T-helper 1 cell treated with Interleukin-12 subunit alpha and Interleukin-12 subunit beta and Interleukin-4 antibody, amounts not matched to agents 30 μg/mL and 1 μg/mL, for 36 hours (primary cell): Measurements from ENCODE around the gene NUPR1.
"Not testable (repeated sequence)": the region's sequence is repeated elsewhere in the genome, so short reads cannot be mapped to it uniquely, and the experiment has no call there.

Experiments used
- H3K27ac Mint-ChIP-seq: one replicate; pipeline ENCODE4 v1.8.0; 2021; ENCODE audit warnings: mild to moderate bottlenecking, mixed read lengths
- H3K27me3 Mint-ChIP-seq: one replicate; pipeline ENCODE4 v1.8.0; 2021; ENCODE audit warnings: low read depth, mixed read lengths
- H3K36me3 Mint-ChIP-seq: one replicate; pipeline ENCODE4 v1.8.0; 2021; ENCODE audit warnings: low read depth, mixed read lengths
- H3K4me1 Mint-ChIP-seq: one replicate; pipeline ENCODE4 v1.8.0; 2021; ENCODE audit warnings: low read depth, mixed read lengths
- H3K4me3 Mint-ChIP-seq: one replicate; pipeline ENCODE4 v1.8.0; 2021; ENCODE audit warnings: mild to moderate bottlenecking, moderate library complexity, mixed read lengths
- H3K9me3 Mint-ChIP-seq: one replicate; pipeline ENCODE4 v1.8.0; 2021; ENCODE audit warnings: mixed read lengths

NUPR1 gene

DNA sequence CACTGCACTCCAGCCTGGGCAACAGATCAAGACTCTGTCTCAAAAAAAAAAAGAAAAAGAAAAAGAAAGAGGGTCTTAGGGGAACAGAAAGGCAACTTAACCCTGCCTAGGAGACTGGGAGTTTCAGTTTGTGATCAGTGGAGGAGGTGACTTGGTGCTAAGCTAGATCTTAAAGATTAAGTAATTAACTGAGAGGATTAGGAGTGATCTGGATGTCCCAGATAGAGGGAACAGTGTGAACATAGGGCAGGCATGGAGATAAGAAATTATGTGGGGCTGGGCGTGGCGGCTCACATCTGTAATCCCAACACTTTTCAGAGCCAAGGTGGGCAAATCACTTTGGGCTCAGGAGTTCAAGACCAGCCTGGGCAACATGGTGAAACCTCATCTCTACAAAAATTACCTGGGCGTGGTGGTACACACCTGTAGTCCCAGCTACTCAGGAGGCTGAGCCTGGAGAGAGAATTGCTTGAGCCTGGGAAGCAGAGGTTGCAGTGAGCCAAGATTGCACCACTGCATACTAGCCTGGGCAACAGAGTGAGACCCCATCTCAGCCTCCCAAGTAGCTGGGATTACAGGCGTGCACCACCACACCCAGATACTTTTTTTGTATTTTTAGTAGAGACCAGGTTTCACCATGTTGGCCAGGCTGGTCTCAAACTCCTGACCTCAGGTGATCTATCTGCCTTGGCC lies 27.6 kb upstream of the NUPR1 start:
- Mint-ChIP-seq H3K36me3 (peaks cover 15% of the 10 kb centered on the region), H3K9me3 (peaks cover 14% of the 10 kb centered on the region)
- not testable (repeated sequence) for H3K4me3 Mint-ChIP-seq, H3K27me3 Mint-ChIP-seq, H3K4me1 Mint-ChIP-seq, H3K27ac Mint-ChIP-seq

DNA sequence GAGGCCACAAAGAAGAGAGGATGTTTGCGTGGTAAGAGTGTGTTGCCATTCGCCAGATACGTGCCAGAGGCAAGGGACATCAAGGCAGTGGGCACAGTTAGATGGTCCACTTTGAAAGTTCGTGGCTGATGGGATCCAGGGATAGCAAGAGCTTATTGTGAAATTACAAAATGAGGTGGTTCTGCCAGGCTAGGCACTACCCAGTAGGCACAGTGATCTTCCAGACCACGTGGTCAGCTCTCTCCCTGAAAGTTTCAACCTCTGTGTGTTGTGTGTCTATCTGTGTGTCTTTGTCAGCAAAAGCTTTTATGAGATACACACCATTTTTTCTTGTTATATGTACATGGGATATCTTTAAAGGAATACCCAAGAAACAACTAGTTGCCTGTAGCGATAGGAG lies 24.4 kb upstream of the NUPR1 start:
- no peak overlapping the region for H3K4me3 Mint-ChIP-seq
- peaks cover 7% of the 10 kb centered on the region for H3K4me1 Mint-ChIP-seq
- H3K27ac Mint-ChIP-seq = no peak overlapping the region
- peaks cover 27% of the 10 kb centered on the region for H3K36me3 Mint-ChIP-seq
- H3K9me3 Mint-ChIP-seq = peaks cover 14% of the 10 kb centered on the region
- H3K27me3 Mint-ChIP-seq = no peaks in the 10 kb centered on the region

DNA sequence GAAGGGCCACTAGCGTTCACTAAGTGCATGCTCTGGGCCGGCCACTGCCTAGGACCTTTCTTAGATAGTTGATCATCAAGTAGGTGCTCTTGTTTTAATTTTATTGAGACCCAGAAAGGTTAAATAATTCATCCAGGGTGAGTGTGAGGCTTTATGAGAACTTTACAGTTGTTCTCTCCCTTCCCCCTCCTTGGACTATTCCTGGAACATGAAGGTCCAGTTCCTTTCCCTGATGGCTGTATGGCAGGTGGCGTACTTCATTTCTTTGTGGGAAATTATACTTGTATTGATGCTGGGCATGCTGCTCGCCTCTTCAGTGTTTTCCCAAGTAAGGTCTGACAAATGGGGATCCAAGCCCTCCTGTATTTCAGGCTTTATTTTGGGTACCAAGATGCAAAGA lies 23.4 kb upstream of the NUPR1 start:
- Mint-ChIP-seq H3K27ac (no peak overlapping the region), H3K4me3 (no peak overlapping the region)

DNA sequence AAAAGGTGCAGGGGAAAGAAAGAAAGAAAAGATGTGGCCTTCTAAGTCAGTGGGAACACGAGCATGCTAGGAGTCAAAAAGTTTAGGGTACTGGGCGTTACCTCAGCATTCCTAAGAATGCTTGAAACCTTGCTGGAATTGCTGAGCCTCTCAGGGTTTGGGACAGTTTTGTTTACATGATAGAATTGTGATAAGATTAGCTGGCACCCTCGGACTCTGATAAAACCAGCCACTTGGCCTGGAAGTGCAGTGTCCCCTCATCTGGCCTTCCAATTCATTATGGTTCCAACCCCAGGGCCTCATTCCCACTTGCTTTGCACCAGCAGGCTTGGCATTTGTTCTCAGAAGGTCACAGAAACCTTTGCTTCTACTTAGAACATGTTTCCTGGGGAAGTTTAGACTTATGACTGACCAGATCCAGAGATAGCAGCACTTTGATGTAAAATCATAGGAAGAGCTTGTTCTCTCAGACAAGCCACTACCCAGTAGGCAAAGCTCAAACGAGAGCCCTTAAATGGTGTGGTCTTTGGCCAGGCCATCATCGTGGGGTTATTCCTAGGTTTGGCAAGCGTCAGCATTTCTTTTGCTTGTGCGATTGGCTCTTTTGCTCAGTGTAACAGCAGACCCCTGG lies 22.9 kb upstream of the NUPR1 start:
- peaks cover 11% of the 10 kb centered on the region for H3K4me1 Mint-ChIP-seq
- no peak overlapping the region for H3K4me3 Mint-ChIP-seq
- H3K27ac Mint-ChIP-seq = no peak overlapping the region
- peaks cover 24% of the 10 kb centered on the region for H3K36me3 Mint-ChIP-seq
- no peaks in the 10 kb centered on the region for H3K27me3 Mint-ChIP-seq
- H3K9me3 Mint-ChIP-seq = peaks cover 6% of the 10 kb centered on the region

More for the DNA sequence above, 23.4 kb upstream of the NUPR1 start:
- no peaks in the 10 kb centered on the region for H3K27me3 Mint-ChIP-seq
- H3K4me1 Mint-ChIP-seq = peaks cover 10% of the 10 kb centered on the region
- peaks cover 8% of the 10 kb centered on the region for H3K9me3 Mint-ChIP-seq
- H3K36me3 Mint-ChIP-seq = peaks cover 25% of the 10 kb centered on the region

DNA sequence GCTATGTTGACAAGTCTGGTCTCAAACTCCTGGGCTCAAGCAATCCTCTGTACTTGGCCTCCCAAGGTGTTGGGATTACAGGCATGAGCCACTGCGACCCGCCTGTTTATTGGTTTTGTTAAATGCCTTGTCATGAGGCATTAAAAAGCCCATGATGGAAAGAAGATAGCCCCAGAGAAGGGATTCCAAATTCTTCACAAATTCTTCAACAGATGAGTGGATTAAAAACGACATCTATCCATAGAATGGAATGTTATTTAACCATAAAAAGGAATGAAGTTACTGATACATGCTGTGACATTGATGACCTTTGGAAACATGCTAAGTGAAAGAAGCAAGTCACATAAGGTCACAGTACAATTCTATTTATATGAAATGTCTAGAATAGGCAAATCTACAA lies 19.7 kb upstream of the NUPR1 start:
- Mint-ChIP-seq H3K27me3 (no peaks in the 10 kb centered on the region), H3K4me3 (no peak overlapping the region), H3K9me3 (no peaks in the 10 kb centered on the region), H3K27ac (no peak overlapping the region), H3K36me3 (peaks cover 20% of the 10 kb centered on the region), H3K4me1 (peaks cover 24% of the 10 kb centered on the region)

DNA sequence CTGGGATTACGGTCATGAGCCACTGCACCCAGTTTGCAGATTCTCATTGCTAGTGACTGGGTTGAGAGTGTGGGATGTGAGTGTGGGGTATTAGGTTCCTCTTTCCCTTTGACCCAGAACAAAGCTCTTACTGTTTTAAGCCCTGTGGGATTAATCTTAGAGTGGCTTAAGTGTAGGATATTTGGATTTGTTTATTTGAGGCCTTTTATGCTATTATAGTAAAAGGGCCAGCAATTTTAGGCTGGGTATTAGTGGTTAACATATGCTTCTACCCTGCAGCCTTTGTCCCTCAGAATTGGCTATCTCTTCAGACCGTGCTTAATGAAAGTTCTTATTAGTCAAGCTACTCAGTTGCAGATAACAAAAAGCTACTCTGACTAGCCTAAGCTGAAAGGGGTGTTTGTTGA lies 18.1 kb upstream of the NUPR1 start:
- H3K4me1 Mint-ChIP-seq = peaks cover 25% of the 10 kb centered on the region
- no peaks in the 10 kb centered on the region for H3K27me3 Mint-ChIP-seq
- H3K27ac Mint-ChIP-seq = no peak overlapping the region
- H3K4me3 Mint-ChIP-seq = no peak overlapping the region
- H3K36me3 Mint-ChIP-seq = peaks cover 20% of the 10 kb centered on the region
- no peaks in the 10 kb centered on the region for H3K9me3 Mint-ChIP-seq

DNA sequence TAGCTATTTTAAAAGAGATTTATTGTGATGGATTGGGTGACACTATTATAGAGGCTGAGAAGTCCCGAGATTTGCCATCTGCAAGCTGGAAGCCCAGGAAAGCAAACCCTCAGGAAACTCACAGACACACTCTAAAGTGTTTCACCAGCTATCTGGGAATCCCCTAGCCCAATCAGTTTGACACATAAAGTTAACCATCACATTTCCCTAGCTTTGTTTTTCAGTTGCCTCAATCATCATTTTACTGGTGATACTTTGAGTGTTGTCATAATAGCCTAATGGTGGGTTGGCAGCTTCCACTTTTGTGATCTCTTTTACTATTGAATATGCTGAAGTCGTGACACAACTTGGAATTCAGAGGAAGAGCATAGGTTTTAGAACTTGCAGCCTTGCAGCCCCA lies 16.8 kb upstream of the NUPR1 start:
- H3K4me3 Mint-ChIP-seq = peak overlapping the region; percentile 46
- no peaks in the 10 kb centered on the region for H3K27me3 Mint-ChIP-seq
- H3K36me3 Mint-ChIP-seq = peaks cover 20% of the 10 kb centered on the region
- no peaks in the 10 kb centered on the region for H3K9me3 Mint-ChIP-seq
- H3K4me1 Mint-ChIP-seq = peaks cover 25% of the 10 kb centered on the region
- peak overlapping the region; percentile 13 for H3K27ac Mint-ChIP-seq

DNA sequence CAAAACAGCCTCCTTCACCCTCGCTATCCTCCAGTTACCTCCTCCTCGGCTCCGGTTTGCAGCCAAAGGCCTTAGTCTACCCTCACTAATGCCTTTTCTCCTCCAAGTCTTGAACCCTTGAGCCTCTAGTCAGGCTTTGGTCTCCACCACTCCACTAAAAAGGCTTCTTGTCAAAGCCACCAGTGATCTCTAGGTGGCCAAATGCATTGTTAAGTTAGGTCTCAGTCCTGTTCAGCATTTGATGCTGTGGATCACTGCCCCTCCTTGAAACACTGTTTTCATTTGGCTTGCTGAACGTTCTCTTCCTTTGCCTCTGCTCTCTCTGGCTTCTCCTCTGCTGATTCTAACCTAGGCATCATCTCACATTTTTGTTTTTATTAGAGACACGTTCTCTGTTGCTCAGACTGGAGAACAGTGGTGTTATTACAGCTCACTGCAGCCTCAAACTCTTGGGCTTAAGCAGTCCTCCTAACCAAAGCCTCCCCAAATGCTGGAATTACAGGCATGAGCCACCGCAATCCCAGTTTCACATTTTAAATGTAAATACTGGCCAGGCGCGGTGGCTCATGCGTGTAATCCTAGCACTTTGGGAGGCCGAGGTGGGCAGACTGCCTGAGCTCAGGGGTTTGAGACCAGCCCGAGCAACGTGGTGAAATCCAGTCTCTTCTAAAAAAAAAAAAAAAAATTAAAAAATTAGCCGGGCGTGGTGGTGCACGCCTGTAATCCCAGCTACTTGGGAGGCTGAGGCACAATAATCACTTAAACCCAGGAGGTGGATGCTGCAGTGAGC lies 16.1 kb upstream of the NUPR1 start:
- Mint-ChIP-seq H3K27me3 (no peaks in the 10 kb centered on the region), H3K4me1 (peaks cover 24% of the 10 kb centered on the region), H3K36me3 (peaks cover 19% of the 10 kb centered on the region), H3K4me3 (peak overlapping the region; percentile 97), H3K27ac (peak overlapping the region; percentile 95), H3K9me3 (no peaks in the 10 kb centered on the region)

DNA sequence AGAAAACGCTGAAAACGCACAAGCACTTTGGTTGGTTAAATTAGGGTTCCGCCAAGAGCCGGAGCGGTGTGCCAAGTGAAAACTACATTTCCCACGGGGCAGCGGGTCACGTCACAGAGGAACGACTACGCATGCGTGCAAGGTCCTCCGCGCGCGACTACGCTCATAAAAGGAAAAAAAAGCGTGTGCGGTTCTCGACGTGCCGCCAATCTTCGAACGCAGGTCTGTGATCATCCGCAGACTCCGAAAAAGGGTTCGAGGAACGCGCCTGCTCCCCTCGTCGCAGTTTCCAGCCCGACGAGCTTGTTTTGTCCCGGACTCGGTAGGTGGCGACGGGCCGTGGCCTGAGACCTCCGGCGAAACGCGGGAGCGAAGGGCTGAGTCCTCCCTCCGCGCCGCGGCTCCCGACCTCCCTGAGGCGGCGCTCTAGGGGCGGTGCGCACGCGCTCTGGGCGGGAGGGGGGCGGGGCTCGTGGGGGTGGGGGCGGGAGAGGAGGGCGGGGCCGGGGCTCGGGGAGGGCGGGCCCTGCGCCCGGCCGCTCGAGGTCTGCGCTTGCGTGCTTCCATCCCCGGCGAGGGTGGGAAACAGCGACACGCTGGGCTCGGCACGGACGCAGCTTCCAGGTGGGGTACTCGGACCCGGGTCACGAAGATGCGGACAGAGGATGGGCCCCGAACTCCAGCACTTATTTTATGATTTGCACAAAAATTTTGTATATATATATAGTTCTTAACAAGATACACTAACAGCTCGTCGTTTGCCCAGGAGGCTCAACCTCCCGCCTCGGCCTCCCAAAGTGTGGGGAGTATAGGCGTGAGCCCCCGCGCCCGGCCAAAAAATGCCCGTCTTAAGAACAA lies 15.2 kb upstream of the NUPR1 start, which contains the start of gene SGF29:
Gene SGF29 (plus strand): TSS at position 145 of the 858 bp plus-strand sequence. CDS start 27,150 bp downstream, outside the sequence.
- Mint-ChIP-seq H3K27me3 (peaks cover 3% of the 10 kb centered on the region), H3K36me3 (peaks cover 13% of the 10 kb centered on the region), H3K4me3 (peak within 1 kb of the TSS; percentile 97)

DNA sequence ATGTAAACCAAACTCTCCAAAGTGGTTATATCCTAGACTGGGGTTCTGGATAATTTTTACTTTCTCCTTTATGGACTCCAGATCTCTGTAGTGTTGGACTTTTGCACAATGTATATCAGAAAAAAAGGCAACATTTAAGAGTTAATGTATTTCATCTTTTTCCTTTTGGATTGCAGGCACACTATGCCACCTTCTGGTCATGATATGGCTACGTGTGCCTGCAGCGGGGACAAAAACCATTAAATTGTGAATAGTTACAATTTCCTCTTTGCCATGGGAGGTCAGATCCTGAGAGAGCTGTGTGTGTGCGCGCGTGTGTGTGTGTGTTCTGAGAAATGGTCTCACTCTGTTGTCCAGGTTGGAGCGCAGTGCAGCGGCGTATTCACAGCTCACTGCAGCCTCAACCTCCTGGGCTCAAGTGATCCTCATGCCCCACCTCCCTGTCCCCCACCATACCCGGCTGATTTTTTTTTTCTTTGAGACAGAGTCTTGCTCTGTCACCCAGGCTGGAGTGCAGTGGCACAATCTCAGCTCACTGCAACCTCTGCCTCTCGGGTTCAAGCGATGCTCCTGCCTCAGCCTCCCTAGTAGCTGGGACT lies 10.6 kb upstream of the NUPR1 start:
- peaks cover 9% of the 10 kb centered on the region for H3K4me1 Mint-ChIP-seq
- H3K27ac Mint-ChIP-seq = no peak overlapping the region
- no peak overlapping the region for H3K4me3 Mint-ChIP-seq
- H3K36me3 Mint-ChIP-seq = no peaks in the 10 kb centered on the region
- H3K27me3 Mint-ChIP-seq = peaks cover 3% of the 10 kb centered on the region
- no peaks in the 10 kb centered on the region for H3K9me3 Mint-ChIP-seq

More for the DNA sequence above, 15.2 kb upstream of the NUPR1 start, which contains the start of gene SGF29:
- peaks cover 24% of the 10 kb centered on the region for H3K4me1 Mint-ChIP-seq
- no peaks in the 10 kb centered on the region for H3K9me3 Mint-ChIP-seq
- H3K27ac Mint-ChIP-seq = peak within 1 kb of the TSS; percentile 97

DNA sequence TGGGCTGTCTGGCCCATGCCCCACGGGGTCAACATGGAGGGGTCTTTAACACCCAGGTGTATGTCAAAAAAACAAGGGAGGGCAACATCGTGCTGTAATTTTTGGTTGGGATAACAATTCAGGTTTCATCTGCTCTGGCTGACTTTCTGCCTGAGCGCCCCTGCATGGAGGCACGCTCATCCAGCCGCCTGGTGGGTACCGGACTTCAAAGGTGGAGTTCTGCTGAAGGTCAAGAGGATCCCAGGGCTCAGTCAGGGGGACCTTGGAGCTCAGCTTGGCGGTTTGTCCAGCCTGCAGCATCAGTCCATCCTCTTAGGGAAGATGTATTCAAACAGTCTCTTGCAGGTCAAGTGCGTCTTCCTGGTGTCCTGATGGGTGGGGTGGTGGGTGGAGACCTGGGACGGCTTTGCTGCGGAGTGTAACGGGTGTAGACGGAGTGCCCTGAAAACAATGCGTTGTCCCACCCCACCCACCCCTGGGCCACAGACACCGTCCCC lies 9.6 kb upstream of the NUPR1 start:
- no peaks in the 10 kb centered on the region for H3K36me3 Mint-ChIP-seq
- H3K9me3 Mint-ChIP-seq = no peaks in the 10 kb centered on the region
- H3K27me3 Mint-ChIP-seq = peaks cover 3% of the 10 kb centered on the region
- no peak overlapping the region for H3K27ac Mint-ChIP-seq
- peaks cover 7% of the 10 kb centered on the region for H3K4me1 Mint-ChIP-seq
- H3K4me3 Mint-ChIP-seq = no peak overlapping the region

DNA sequence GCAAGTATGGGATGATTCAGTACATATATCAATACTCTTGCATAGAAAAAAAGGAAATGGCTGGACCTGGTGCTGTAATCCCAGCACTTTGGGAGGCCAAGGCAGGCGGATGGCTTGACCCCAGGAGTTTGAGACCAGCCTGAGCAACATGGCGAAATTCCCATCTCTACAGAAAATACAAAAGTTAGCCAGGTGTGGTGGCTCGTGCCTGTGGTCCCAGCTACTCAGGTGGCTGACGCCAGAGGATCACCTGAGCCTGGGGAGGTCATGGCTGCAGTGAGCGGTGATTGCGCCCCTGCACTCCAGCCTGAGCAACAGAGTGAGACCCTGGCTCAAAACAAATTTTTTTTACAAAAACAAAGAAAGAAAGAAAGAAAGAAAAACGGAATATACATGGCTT lies 7.9 kb upstream of the NUPR1 start:
- Mint-ChIP-seq H3K27me3 (peaks cover 7% of the 10 kb centered on the region), H3K27ac (no peak overlapping the region), H3K9me3 (no peaks in the 10 kb centered on the region), H3K4me1 (peaks cover 4% of the 10 kb centered on the region), H3K4me3 (no peak overlapping the region), H3K36me3 (no peaks in the 10 kb centered on the region)

DNA sequence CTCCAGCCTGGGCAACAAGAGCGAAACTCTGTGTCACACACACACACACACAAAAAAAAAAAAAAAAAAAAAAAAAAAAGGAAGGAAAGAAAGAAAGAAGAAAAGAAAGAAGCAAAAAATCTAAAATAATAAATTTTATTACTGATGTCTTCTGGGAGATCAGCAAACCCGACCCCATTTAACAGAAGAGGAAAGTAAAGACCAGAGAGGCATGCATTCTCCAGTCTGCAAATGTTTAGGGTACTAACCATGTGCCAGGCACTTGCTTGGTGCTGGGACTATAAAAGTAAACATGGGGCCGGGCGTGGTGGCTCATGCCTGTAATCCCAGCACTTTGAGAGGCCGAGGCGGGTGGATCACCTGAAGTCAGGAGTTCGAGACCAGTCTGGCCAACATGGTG lies 7.2 kb upstream of the NUPR1 start:
- not testable (repeated sequence) for H3K4me1 Mint-ChIP-seq, H3K9me3 Mint-ChIP-seq, H3K27ac Mint-ChIP-seq, H3K4me3 Mint-ChIP-seq, H3K27me3 Mint-ChIP-seq, H3K36me3 Mint-ChIP-seq

DNA sequence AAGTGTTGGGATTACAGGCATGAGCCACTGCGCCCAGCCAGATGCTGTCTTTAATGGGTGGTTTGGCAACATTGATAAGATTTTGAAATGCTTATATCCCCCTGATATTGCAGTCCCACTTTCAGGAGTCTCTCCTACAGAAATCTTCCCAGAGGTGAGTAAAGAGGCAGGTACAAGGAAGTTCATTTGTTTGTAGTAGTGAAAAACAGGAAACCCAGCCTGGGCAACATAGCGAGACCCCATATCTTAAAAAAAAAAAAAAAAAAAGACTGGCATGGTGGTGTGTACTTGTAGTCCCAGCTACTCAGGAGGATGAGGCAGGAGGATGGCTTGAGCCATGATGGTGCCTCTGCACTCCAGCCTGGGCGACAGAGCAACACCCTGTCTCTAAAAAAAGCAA lies 6.2 kb upstream of the NUPR1 start:
- peaks cover 4% of the 10 kb centered on the region for H3K4me1 Mint-ChIP-seq
- H3K9me3 Mint-ChIP-seq = no peaks in the 10 kb centered on the region
- no peaks in the 10 kb centered on the region for H3K36me3 Mint-ChIP-seq
- peaks cover 7% of the 10 kb centered on the region for H3K27me3 Mint-ChIP-seq
- no peak overlapping the region for H3K27ac Mint-ChIP-seq
- H3K4me3 Mint-ChIP-seq = no peak overlapping the region
